A549 (cell line): ENCODE results near the gene FN3KRP. TPM values are rescaled to one million over a fixed set of nuclear protein-coding genes. Genes with fewer than 3 reads are reported as not detected.

Source experiments
- ATAC-seq, 2 experiments: fragments of 200-7000 bp in 1 of 2; fragments of >200 bp in 1 of 2; cut with Nextera tagmentation in 1 of 2; cut with Tn5 transposase in 1 of 2; 3 replicates each; pipeline versions ENCODE4 v1.8.0 to v1.9.1; 2018 to 2020; ENCODE audit warnings: mild to moderate bottlenecking in 1 of 2, moderate library complexity in 1 of 2
- CTCF ChIA-PET: fragments of 300-600 bp; sonication (Branson Sonifier 250); formaldehyde crosslinking; extraction: SDS; loops from one replicate; lab custom pipeline; 2021; ENCODE audit warnings: antibody characterized with exemption, inconsistent platforms; lab: Yijun Ruan, JAX
- POLR2A ChIA-PET: fragments of 350-600 bp; formaldehyde crosslinking; extraction: SDS; loops from one replicate; lab custom pipeline; 2021; ENCODE audit warnings: antibody characterized with exemption, inconsistent platforms; lab: Yijun Ruan, JAX
- DNase-seq, 2 experiments: peaks; one replicate each; pipeline versions ENCODE4 v3.0.0 to v3.0.0-alpha.2; 2011 to 2016; ENCODE audit warnings: low read depth in 1 of 2, low spot score in 1 of 2
- FAIRE-seq: peaks from 2 replicates; lab custom pipeline; 2011; peaks lifted over from hg19 to GRCh38; lab: Jason Lieb, UNC
- H3K27ac ChIP-seq, 2 experiments: fragments of >200 bp; sonication (Bioruptor Twin); formaldehyde crosslinking; 3 replicates each; pipeline ENCODE4 v1.5.1; 2016 to 2017
- H3K4me1 ChIP-seq: fragments of >200 bp; sonication (Bioruptor Twin); formaldehyde crosslinking; 3 replicates; pipeline ENCODE4 v1.6.1; 2016
- H3K4me2 ChIP-seq: fragments of >200 bp; sonication (Bioruptor Twin); formaldehyde crosslinking; 3 replicates; pipeline ENCODE4 v1.6.1; 2016
- H3K4me3 ChIP-seq: fragments of >200 bp; sonication (Bioruptor Twin); formaldehyde crosslinking; 3 replicates; pipeline ENCODE4 v1.5.1; 2016
- H3K9me3 ChIP-seq: fragments of >200 bp; sonication (Bioruptor Twin); formaldehyde crosslinking; 3 replicates; pipeline ENCODE4 v1.6.1; 2016
- CBX2 ChIP-seq: fragments of 200-600 bp; sonication (generic); IDR thresholded peaks from 2 replicates; pipeline ENCODE4 v1.6.1; 2016; ENCODE audit warnings: low read depth, mild to moderate bottlenecking, borderline replicate concordance
- EHMT2 ChIP-seq: fragments of 200-600 bp; sonication (generic); IDR thresholded peaks from 2 replicates; pipeline ENCODE4 v1.6.1; 2016; ENCODE audit warnings: antibody characterized with exemption, low read depth, mild to moderate bottlenecking, moderate library complexity
- FOSB ChIP-seq: fragments of 250-450 bp; sonication (Bioruptor Pico); IDR thresholded peaks from 2 replicates; pipeline ENCODE4 v1.5.0; 2020; ENCODE audit warnings: mild to moderate bottlenecking, moderate library complexity
- FOSL2 ChIP-seq, 2 experiments: fragments of 450-650 bp in 1 of 2; fragments of >200 bp in 1 of 2; sonication (Bioruptor Twin) in 1 of 2; formaldehyde crosslinking; IDR thresholded peaks; 2 replicates each; pipeline versions ENCODE4 v1.5.0 to v1.6.1; 2016 to 2020; ENCODE audit warnings: mild to moderate bottlenecking in 1 of 2, moderate library complexity in 1 of 2
- HEYL ChIP-seq: fragments of 250-450 bp; sonication (Bioruptor Pico); IDR thresholded peaks from 2 replicates; pipeline ENCODE4 v1.8.0; 2021; ENCODE audit warnings: mild to moderate bottlenecking, moderate library complexity
- HOXA7 ChIP-seq: fragments of 250-450 bp; sonication (Bioruptor Pico); IDR thresholded peaks from 2 replicates; pipeline ENCODE4 v1.5.0; 2020; ENCODE audit warnings: mild to moderate bottlenecking, moderate library complexity
- HOXB13 ChIP-seq: fragments of 250-450 bp; sonication (Bioruptor Pico); IDR thresholded peaks from 2 replicates; pipeline ENCODE4 v1.5.0; 2020; ENCODE audit warnings: low read depth, mild to moderate bottlenecking, moderate library complexity
- KDM1A ChIP-seq: fragments of 200-600 bp; sonication (generic); IDR thresholded peaks from 2 replicates; pipeline ENCODE4 v1.6.1; 2016; ENCODE audit warnings: low read depth, mild to moderate bottlenecking
- KDM5A ChIP-seq: fragments of 200-600 bp; sonication (generic); IDR thresholded peaks from 2 replicates; pipeline ENCODE4 v1.6.1; 2016; ENCODE audit warnings: antibody characterized with exemption, mild to moderate bottlenecking
- MYC ChIP-seq: IDR thresholded peaks from 2 replicates; pipeline ENCODE4 v1.6.1; 2012; ENCODE audit warnings: mild to moderate bottlenecking, inconsistent platforms, low read length, improper control_type of control experiment, borderline replicate concordance
- NFE2L2 ChIP-seq: fragments of 150-350 bp; conservative IDR thresholded peaks from 2 replicates; pipeline ENCODE4 v1.6.1; 2014; ENCODE audit warnings: low read length
- NR3C1 ChIP-seq: fragments of >200 bp; sonication (Bioruptor Twin); formaldehyde crosslinking; IDR thresholded peaks from 3 replicates; pipeline ENCODE4 v1.6.1; 2017
- PHF8 ChIP-seq: fragments of 200-600 bp; sonication (generic); IDR thresholded peaks from 2 replicates; pipeline ENCODE4 v1.6.1; 2016; ENCODE audit warnings: low read depth, mild to moderate bottlenecking, antibody characterized with exemption, moderate library complexity, borderline replicate concordance
- POLR2A ChIP-seq: IDR thresholded peaks from 2 replicates; pipeline ENCODE4 v1.6.1; 2012; ENCODE audit warnings: mild to moderate bottlenecking, low read length
- RARB ChIP-seq: fragments of 250-450 bp; sonication (Bioruptor Pico); IDR thresholded peaks from 2 replicates; pipeline ENCODE4 v1.8.0; 2021; ENCODE audit warnings: mild to moderate bottlenecking, moderate library complexity
- RCOR1 ChIP-seq: fragments of 150-350 bp; IDR thresholded peaks from 2 replicates; pipeline ENCODE4 v1.6.1; 2014; ENCODE audit warnings: antibody characterized with exemption, low read length, low read depth
- RFX5 ChIP-seq: fragments of 450-650 bp; IDR thresholded peaks from 2 replicates; pipeline ENCODE4 v1.7.1; 2014; ENCODE audit warnings: antibody characterized with exemption, mild to moderate bottlenecking, moderate library complexity
- SREBF2 ChIP-seq: fragments of 450-650 bp; IDR thresholded peaks from 2 replicates; pipeline ENCODE4 v1.6.1; 2014; ENCODE audit warnings: mild to moderate bottlenecking, moderate library complexity
- ZFP36 ChIP-seq: fragments of 450-650 bp; IDR thresholded peaks from 2 replicates; pipeline ENCODE4 v1.6.1; 2014; ENCODE audit warnings: borderline replicate concordance; ENCODE audit not compliant: partially characterized antibody
- ZNF302 ChIP-seq: fragments of 250-450 bp; sonication (Bioruptor Pico); IDR thresholded peaks from 2 replicates; pipeline ENCODE4 v1.9.0; 2021; ENCODE audit warnings: inconsistent platforms, mild to moderate bottlenecking, moderate library complexity
- ZSCAN20 ChIP-seq: fragments of 250-450 bp; sonication (Bioruptor Pico); IDR thresholded peaks from 2 replicates; pipeline ENCODE4 v1.8.0; 2022; ENCODE audit warnings: mild to moderate bottlenecking, moderate library complexity
- WGBS: methylation state at CpG from one replicate; pipeline ENCODE4 v1.1.6; 2017; ENCODE audit errors: missing lambda C conversion rate; 5-methylcytosine and 5-hydroxymethylcytosine counted together
- polyA plus RNA-seq, 4 experiments: library from polyadenylated mRNA; depleted of rRNA in 3 of 4; stranded (reverse); fragments of >200 nt; fragmentation: RNase III in 1 of 4; extraction: RNeasy Plus Mini Kit Qiagen cat#74134 plus additional on column Dnase treatment in 1 of 4; gene quantifications; 2 replicates in 3 of 4; 3 replicates in 1 of 4; pipeline ENCODE4 v1.2.3, GENCODE V29; 2011 to 2017
- TF ChIP-seq, protein P1 (sequence below): IDR thresholded peaks from 2 replicates; pipeline ENCODE4 v1.6.1; 2012
- TF ChIP-seq, protein P2 (sequence below): IDR thresholded peaks from 2 replicates; pipeline ENCODE4 v1.6.1; 2012
- TF ChIP-seq, protein P3 (sequence below): IDR thresholded peaks from 2 replicates; pipeline ENCODE4 v1.6.1; 2012; ENCODE audit warnings: low read depth, borderline replicate concordance
- TF ChIP-seq, protein P4 (sequence below): fragments of >200 bp; sonication (Bioruptor Twin); formaldehyde crosslinking; IDR thresholded peaks from 2 replicates; pipeline ENCODE4 v1.6.1; 2016
- TF ChIP-seq, protein P5 (sequence below): fragments of >200 bp; sonication (Bioruptor Twin); formaldehyde crosslinking; IDR thresholded peaks from 3 replicates; pipeline ENCODE4 v1.6.1; 2016

FN3KRP gene
- polyA plus RNA-seq, 2 of the 4 experiments (the other 2 are of a cell fraction), result 41.1 to 62.4 TPM

DNA sequence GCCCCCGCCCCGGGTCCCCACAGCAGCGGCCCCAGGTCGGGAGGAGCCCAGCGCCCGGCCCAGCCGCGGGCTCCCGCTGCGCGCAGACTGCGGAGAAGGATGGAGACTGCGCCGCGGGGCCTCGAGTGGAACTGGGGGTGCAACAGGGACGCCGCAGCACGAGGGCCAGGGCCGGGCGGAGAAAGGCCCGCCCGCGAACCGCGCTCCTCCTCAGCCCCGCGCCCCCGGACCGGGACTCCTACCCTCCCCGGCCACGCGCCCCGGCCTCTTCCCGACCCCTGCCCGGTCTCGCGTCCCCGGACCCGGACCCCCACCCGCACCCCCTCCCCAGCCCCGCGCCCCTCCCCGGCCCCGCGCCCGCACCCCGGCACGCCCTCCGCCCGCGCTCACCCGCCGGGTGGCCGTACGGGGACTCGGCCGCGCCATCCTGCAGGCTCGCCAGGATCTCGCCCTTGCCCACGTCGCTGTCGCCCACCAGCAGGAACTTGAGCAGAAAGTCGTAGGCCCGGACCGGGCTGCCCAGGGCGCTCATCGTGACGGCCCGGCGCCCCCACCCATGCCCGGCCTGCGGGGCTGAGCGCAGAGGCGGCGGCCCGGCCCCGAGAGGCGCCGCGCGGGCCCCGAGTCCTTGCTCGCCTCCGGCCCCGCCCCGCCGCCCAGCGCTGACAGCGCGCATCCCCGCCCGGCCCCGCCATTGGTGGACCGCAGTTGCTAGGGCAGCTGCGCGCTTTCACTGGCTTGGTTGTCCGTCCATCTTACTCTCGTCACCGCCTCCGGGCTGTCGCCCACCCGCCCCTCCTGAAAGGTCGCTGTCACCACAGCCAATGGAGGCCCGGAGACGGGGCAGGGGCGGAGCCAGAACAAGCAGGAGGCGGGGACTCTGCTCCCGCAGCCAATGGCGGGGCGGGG, 18.2 kb upstream of the FN3KRP start, which contains the start of gene RAB40B:
TSS of gene RAB40B (minus strand) at position 634 of the 909 bp plus-strand sequence. CDS start at position 532, 102 bp downstream.
- FAIRE-seq (peak; percentile 28), ATAC-seq (peak; percentile 95 to 97), DNase-seq (peak; percentile 99 to 100)
- Histone ChIP-seq H3K4me1 (peaks cover 25% of the 10 kb centered on the region), H3K9me3 (peaks cover 23% of the 10 kb centered on the region), H3K4me2 (peak within 1 kb of the TSS; percentile 98), H3K27ac (peak within 1 kb of the TSS; percentile 47 to 83), H3K4me3 (peak within 1 kb of the TSS; percentile 60)
- WGBS, result under 1% methylated on average over 32 of the region's 112 CpGs
- TF ChIP-seq, protein P1, sequence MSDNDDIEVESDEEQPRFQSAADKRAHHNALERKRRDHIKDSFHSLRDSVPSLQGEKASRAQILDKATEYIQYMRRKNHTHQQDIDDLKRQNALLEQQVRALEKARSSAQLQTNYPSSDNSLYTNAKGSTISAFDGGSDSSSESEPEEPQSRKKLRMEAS, result peak; percentile 42
- no peak for TF ChIP-seq NFE2L2
- TF ChIP-seq, protein P2, sequence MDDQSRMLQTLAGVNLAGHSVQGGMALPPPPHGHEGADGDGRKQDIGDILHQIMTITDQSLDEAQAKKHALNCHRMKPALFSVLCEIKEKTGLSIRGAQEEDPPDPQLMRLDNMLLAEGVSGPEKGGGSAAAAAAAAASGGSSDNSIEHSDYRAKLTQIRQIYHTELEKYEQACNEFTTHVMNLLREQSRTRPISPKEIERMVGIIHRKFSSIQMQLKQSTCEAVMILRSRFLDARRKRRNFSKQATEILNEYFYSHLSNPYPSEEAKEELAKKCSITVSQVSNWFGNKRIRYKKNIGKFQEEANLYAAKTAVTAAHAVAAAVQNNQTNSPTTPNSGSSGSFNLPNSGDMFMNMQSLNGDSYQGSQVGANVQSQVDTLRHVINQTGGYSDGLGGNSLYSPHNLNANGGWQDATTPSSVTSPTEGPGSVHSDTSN, result peak; percentile 98
- TF ChIP-seq, protein P3, sequence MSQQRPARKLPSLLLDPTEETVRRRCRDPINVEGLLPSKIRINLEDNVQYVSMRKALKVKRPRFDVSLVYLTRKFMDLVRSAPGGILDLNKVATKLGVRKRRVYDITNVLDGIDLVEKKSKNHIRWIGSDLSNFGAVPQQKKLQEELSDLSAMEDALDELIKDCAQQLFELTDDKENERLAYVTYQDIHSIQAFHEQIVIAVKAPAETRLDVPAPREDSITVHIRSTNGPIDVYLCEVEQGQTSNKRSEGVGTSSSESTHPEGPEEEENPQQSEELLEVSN, result peak; percentile 58
- TF ChIP-seq HOXA7 (CRISPR knock-in tag), result no peak
- TF ChIP-seq RCOR1, result no peak
- TF ChIP-seq RFX5, result peak; percentile 93
- no peak for TF ChIP-seq NR3C1
- ChIA-PET CTCF (interaction anchor here (0.8 to 3.1 kb wide), 5 partner anchors 10 to 30 kb away, joined by 3 to 16 read pairs (median 9); no protein-coding TSS in a partner anchor), POLR2A (interaction anchor here (0.5 kb wide), 1 partner anchor 28 kb away, joined by 3 read pairs; no protein-coding TSS in a partner anchor)

DNA sequence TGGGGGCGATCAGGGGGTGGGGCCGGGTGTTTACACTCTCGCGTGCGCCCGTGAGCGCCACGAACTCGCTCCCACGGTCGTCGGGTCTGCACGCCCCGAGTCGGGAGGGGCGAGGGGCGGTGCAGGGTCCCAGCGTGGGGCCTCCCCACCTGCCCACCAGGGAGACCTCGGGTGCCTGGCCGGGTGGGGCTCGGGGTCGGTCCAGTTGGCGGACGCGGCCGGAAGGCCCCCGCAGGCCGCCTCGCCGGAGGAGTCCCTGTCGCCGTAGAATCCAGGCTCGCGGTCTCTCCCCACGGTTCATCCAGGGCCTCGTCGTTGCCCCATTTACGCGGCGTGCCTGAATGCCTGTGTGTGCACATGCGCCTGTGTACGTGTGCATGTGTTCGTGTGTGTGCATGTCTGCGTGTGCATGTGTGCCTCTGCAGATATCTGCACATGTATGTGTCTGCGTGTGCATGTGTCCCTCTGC, 17.5 kb upstream of the FN3KRP start:
- peak; percentile 41 to 61 for ATAC-seq
- H3K4me1 ChIP-seq, result peaks cover 26% of the 10 kb centered on the region
- POLR2A ChIA-PET, result no interaction called here
- H3K4me2 ChIP-seq, result peak overlapping the region; percentile 85
- TF ChIP-seq KDM5A, result no peak
- no peak for TF ChIP-seq HEYL (CRISPR knock-in tag)
- no peak for TF ChIP-seq FOSL2 (IDR thresholded peaks at IDR 0.05)
- TF ChIP-seq FOSL2 (CRISPR knock-in tag; IDR thresholded peaks at IDR 0.05), result no peak
- no peak for TF ChIP-seq ZFP36
- TF ChIP-seq, protein P1, result peak; percentile 35; the same call in 1 of the 2 replicates
- peak; percentile 84 for TF ChIP-seq KDM1A
- TF ChIP-seq PHF8, result peak; percentile 60; the same call in 1 of the 2 replicates
- TF ChIP-seq POLR2A, result 0 out of 2 replicates have a peak, but pooled peaks have one; percentile 22
- TF ChIP-seq, all 56 proteins: peak for 4
- H3K4me3 ChIP-seq, result peak overlapping the region; percentile 60
- DNase-seq (no peak), FAIRE-seq (no peak)
- peak overlapping the region; percentile 33 to 74; a peak in 3 of 6 replicates for H3K27ac ChIP-seq
- peaks cover 23% of the 10 kb centered on the region for H3K9me3 ChIP-seq
- 10% methylated on average over 29 of the region's 45 CpGs for WGBS
- CTCF ChIA-PET, result interaction anchor here (1.2 kb wide), 1 partner anchor 31 kb away, joined by 5 read pairs; no protein-coding TSS in a partner anchor

DNA sequence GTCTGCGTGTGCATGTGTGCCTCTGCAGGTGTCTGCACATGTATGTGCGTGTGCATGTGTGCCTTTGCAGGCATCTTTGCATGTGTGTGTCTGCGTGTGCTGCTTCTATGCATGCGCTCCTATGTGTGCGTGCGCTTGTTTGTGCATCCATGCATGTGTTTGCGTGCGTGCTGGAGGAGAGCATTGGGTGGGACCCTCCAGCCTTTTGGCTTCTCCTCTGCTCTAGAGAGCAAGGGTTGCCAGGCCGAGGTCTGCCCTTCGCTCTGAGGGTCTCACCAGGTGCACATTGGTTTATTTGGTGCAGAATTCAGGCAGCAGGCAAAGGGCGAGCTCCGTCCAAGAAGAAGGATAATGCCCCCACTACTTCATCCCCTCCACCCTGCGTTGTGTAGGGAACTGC, 17.0 kb upstream of the FN3KRP start:
- DNase-seq, result no peak
- Histone ChIP-seq H3K4me1 (peaks cover 31% of the 10 kb centered on the region), H3K4me3 (peak overlapping the region; percentile 60; the same call in 2 of the 3 replicates), H3K9me3 (peaks cover 18% of the 10 kb centered on the region), H3K27ac (no peak overlapping the region), H3K4me2 (peak overlapping the region; percentile 85)
- CTCF ChIA-PET, result interaction anchor here (1.2 kb wide), 1 partner anchor 31 kb away, joined by 5 read pairs; no protein-coding TSS in a partner anchor
- POLR2A ChIA-PET, result no interaction called here
- no peak for FAIRE-seq
- 72% methylated on average over 13 of the region's 13 CpGs for WGBS
- ATAC-seq, result no peak
- TF ChIP-seq FOSB (CRISPR knock-in tag), result no peak
- TF ChIP-seq SREBF2, result no peak
- no peak for TF ChIP-seq HOXB13 (CRISPR knock-in tag)
- no peak for TF ChIP-seq KDM1A
- TF ChIP-seq, protein P3, result no peak
- TF ChIP-seq KDM5A, result no peak
- TF ChIP-seq PHF8, result no peak
- no peak for TF ChIP-seq RCOR1
- TF ChIP-seq CBX2, result no peak
- TF ChIP-seq, protein P4, sequence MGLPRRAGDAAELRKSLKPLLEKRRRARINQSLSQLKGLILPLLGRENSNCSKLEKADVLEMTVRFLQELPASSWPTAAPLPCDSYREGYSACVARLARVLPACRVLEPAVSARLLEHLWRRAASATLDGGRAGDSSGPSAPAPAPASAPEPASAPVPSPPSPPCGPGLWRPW, result no peak
- TF ChIP-seq EHMT2, result no peak
- no peak for TF ChIP-seq NR3C1
- TF ChIP-seq MYC, result no peak
- no peak for TF ChIP-seq ZNF302 (CRISPR knock-in tag)
- no peak for TF ChIP-seq RARB (CRISPR knock-in tag)
- no peak for TF ChIP-seq ZSCAN20 (CRISPR knock-in tag)
- TF ChIP-seq, protein P5, sequence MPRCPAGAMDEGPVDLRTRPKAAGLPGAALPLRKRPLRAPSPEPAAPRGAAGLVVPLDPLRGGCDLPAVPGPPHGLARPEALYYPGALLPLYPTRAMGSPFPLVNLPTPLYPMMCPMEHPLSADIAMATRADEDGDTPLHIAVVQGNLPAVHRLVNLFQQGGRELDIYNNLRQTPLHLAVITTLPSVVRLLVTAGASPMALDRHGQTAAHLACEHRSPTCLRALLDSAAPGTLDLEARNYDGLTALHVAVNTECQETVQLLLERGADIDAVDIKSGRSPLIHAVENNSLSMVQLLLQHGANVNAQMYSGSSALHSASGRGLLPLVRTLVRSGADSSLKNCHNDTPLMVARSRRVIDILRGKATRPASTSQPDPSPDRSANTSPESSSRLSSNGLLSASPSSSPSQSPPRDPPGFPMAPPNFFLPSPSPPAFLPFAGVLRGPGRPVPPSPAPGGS, result no peak
